ENCODE results near the gene AKR7A2.

- TF ChIP-seq CTCF (IDR thresholded peaks at IDR 0.05): no peak
- TF ChIP-seq POLR2A (IDR thresholded peaks at IDR 0.05): no peak
These were observed 24.6 kb upstream of the AKR7A2 start for GRCh38 chr1:19336543-19336942.

Data from thyroid gland (tissue), 4 donors.